GM19023 (cell line): ENCODE data around the gene PIK3CA.

Experiments
- ATAC-seq: cut with Tn5 transposase; IDR thresholded peaks from one replicate; pipeline ENCODE4 v1.9.1; 2021; ENCODE audit warnings: mild to moderate bottlenecking, moderate library complexity; ENCODE audit not compliant: unreplicated experiment

PIK3CA gene

DNA sequence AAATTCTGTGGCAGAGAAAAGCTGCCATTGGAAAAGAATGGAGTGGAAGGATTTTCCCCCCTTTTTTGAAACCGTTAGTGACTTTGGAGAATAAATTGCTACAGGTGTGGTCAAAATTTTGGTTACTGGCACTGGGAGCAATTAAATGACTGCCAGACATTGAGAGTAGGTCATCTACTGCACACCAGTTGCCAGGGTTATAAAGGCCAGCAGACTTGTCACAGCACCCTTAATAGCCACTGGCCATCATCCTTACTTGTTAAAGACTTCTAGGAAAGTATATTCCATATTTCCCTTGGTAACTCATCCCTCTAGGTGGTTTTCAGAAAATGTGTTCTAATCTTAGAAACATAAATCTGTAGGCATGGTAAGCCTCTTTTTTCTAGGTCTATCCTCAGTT, 8.0 kb downstream of the PIK3CA start:
- no peak for ATAC-seq

DNA sequence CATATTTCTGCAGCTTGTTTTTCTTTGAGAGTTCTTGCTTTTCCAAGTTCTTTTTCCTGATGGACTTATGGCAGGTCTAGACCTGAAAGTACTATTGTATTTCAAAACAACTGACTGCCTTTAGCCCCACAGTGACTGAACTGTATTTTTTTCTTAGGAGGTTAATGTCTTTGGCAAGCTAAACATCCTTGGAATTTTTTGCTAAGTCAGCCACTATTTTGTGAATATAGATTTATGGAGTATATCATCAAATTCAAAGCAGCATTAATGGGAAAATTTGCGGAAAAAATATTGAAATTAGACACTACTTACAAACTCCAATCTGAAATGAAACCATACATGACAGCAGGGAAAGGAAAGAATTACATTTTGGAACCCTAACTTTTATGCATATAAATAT, 8.6 kb downstream of the PIK3CA start:
- no peak for ATAC-seq

DNA sequence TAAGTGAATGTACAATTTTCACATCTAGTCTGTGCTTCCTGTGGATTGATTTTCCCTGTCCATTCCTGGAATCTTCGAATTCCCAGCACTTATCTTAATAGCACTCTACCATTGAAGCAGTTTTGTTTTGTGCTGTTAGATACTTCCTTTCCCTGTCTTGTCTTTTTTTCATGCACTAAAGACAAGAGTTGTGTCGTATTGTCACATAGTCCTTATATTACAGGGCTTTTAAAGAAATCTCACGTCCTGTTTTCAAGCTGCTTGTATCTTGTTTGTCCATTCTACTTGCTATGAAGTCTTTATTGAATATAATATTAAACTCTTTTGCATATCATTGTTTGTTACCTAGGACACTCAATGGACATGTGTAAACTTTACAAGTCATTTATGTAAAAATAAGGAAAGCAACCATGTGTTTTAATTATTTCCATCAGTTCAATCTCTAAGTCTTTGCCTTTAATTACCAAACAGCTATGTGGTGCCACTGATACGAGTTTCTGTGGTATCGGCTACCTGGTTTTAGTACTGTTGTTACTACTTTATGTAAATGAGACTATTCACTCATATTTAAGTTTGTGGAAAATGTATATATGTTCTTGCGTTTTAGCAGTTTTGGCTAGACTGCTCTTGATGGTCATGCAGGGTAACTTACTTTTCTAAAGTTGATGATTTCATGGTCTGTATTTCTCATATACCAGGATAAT, 10.3 kb downstream of the PIK3CA start:
- ATAC-seq = peak; percentile 63

DNA sequence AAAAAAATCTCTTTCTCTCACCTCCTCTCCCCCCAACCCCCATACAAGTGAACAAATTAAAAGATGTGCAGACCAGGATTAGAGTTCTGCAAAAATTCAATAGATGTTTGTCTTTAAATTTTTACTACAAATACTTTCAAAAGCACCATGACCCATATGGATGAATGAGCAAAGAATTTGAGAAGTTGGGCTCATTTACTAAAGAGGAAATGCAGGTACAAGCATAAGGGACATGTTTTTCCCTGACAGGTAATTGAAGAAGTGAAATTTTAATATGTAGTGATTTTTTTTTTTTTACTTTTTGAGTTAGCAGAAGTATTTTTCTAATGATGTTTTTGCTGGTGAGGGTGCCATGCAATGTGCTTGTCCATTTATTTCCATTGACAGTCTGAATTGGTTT, 15.3 kb downstream of the PIK3CA start:
- no peak for ATAC-seq

DNA sequence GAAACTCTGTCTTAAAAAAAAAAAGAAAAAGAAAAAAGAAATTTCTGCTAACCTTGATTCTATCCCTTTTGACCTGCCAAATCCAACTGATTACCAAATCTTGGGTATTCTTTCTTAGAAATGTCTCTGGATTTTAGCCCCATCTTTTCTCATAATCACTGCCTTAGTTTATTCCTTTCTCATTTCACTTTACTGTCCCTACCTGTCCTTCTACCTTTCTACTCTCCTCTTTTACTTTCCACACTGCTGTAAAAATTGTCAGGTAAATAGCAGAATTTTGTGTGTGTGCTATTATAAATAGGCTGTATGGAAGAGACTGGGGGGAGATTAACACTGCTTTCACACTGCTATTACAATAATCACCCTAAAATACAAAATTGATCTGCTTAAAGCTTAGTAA, 16.7 kb downstream of the PIK3CA start:
- no peak for ATAC-seq

DNA sequence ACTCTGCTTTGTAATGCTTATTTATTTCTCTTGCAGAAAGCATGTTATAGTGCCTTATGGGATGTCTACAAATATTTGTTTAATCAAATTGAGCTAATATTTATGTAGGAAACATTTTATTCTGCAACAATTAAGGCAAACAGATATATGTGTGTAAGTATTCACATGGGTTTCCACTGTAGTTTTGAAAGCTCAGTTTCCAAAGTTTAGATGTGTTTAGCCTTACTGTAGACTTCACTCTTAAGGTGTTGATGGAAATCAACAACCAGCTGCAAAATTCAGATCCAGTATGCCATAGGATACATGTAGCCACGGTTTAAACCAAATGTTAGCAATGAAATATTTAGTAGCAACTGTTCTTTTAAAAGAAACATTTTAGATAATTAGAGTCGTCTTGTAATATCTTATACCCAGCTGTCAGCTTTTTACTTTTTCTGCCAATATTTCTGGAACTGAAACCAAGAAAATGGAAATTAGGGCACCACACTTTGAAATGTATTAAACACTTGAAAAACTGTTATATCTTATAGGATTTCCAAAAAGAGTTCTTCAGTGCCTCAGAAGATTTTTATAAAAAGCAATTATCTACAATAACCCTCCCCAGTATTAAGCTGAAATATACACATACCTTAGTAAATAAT, 18.5 kb downstream of the PIK3CA start:
- ATAC-seq = no peak

DNA sequence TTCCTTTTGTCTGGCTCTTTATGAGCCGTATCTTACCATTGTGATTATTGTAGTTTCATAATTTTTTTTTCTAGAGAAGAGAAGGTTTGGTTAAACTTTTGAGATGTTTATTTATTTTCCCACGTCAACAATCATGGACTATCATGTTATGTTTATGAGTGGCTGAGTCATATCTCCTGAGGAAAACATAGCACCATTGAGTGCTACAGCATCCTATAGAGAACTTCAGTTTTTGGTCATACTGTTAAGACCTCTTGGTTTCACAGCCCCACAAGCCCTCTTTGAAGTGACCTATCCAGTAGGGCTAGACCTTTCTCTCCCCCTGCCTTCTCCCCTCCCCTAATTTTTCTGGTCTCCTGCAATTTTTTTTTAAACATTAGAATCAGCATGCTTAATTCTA, 20.8 kb downstream of the PIK3CA start:
- ATAC-seq = no peak

DNA sequence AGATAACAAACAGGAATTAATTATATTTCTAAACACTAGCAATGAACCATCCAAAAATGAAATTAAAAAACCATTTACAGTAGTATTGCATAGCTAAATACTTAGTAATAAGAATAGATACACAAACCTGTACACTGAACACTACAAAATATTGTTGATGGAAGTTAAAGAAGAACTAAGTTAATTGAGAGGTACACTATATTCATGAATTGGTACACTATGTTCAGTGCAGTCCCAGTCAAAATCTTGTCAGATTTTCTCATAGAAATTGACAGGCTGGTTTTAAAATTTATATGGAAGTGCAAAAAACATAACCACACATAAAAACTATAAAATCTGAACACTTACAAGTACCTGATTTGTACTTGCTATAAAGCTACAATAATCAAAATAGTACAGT, 24.4 kb downstream of the PIK3CA start:
- no peak for ATAC-seq

DNA sequence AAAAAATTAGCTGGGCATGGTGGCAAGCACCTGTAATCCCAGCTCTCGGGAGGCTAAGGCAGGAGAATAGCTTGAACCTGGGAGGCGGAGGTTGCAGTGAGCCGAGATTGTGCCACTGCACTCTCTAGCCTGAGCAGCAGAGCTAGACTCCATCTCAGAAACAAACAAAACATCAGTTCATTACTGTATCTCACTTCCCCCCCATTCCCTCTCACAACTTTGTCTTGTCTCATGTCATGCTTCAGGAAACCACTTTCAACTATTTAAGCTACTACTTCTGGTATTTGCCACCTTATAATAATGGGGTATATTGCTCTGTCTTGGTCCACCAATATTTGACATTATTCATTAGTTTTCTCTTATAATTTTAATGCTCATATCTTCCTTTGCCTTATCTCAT, 26.2 kb downstream of the PIK3CA start:
- peak; percentile 55 for ATAC-seq

DNA sequence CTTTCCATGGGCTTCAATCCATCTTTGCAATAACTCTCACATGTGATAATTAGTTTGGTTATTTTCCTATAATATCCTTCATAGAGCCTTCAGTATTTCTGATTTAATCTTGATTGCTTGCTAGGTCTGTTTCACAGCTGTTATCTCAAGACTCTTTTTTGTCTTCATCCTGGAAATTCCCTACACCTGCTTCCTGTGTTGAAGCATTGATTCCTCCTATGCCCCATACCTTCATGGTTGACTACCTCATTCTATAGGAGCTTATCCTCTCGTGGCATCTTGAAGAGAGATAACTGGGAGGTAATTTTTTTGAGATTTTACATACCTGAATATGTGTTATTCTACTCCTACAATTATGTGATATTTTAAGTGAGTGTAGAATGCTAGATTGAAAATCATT, 26.7 kb downstream of the PIK3CA start:
- no peak for ATAC-seq

DNA sequence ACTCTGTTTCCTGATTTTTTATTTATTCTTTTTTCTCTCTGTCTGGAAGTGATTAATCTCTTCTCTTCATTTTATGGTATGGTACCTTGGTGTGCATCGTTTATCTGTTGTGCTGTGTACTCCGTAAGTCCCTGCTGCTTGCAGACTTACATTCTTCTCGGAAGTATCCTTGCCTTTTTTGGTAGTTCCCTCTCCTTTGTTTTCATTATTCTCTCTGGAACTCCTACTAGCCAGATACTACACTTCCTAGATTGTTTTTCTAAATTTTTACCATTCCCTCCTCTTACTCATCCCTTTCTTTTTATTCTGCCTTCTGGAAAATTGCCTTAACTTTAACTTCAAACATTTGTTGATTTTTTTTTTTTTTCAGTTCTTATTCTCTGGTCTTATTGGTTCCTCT, 27.2 kb downstream of the PIK3CA start:
- ATAC-seq = no peak

DNA sequence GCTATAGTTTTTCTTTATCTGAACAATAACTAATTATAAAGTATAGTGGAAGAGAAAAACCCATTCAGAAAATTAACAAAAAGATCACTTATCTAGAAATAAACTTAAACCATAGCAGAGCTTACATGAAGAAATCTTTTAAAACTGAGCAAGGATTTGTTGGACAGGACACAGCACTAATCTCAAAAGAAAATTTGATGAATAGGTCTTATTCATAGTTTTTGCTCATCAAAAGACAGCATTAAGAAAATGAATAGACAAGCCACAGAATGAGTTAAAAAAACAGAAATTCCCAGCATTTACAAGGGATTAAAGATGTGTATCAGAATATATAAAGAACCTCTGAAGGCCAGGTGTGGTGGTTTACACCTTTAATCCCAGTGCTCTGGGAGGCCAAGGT, 29.5 kb downstream of the PIK3CA start:
- no peak for ATAC-seq

DNA sequence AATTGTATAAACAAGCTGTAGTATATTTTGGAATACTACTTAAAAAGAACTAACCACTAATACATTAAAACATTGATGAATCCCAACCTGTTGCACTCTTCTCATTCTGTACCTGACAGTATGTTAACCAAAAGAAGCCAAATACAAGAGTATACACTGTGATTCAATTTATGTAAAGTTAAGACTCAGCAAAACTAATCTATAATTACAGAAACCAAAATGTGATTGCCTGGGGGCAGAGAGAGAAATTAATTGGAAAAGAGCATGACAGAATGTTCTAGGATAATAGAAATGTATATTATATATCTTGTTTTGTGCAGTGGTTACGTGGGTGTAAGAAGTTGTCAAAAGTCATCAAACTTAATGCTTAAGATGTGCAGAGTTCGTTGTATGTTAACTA, 31.1 kb downstream of the PIK3CA start:
- no peak for ATAC-seq

DNA sequence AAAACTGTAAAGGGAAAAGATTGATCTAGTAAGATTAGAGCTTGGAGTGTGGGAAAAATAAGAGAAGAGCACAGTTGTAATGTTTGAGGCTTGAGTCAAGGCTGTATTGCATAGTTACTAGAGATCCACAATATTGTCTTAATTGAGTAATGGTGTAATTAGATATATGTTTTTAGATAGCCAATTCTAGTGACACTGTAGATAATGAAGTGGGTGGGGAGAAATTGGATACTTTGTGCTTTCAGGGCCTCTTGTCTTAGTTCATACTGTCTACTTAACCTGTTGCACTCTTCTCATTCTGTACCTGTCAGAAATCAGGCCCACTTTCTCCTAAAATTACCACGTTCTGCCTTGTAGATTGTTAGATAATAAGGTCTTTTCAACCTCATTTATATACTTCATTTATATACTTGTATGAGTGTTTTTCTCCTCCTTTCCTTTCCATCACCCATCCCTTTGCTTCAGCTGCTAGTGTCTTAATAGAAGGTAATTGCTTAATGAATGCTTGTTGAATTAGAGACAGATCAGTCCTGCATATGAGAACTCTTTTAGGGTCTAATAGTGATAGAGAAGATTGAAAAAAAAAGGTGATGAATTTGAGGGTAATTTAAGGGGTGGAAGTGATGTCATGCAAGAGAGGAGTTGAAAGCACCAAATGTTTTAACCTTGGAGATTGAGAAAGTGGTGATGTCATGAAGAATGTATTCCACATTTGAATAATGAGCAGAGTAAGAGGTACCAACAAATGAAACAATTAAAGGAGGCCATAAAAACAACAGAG, 32.0 kb downstream of the PIK3CA start:
- no peak for ATAC-seq

DNA sequence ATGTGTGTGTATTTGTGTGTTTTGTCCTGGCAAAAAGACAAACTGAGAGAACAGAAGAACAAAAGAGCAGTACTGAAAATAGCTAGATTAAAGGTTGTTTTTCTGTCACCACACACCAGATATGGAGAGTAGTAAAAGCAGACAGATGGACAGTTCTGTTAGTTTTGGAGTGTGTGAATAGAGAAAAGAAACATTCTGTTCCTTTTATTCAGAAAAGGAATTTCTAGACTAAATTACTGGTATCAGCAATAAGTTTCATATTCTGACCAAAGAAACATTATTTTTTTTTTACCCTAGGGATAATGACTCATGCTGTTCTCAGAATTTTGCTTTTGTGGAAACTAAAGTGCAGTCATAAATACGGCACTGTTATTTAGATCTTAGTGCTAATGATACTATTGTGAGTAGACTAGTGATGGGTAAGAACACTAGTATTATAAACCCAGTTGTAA, 32.9 kb downstream of the PIK3CA start:
- no peak for ATAC-seq

DNA sequence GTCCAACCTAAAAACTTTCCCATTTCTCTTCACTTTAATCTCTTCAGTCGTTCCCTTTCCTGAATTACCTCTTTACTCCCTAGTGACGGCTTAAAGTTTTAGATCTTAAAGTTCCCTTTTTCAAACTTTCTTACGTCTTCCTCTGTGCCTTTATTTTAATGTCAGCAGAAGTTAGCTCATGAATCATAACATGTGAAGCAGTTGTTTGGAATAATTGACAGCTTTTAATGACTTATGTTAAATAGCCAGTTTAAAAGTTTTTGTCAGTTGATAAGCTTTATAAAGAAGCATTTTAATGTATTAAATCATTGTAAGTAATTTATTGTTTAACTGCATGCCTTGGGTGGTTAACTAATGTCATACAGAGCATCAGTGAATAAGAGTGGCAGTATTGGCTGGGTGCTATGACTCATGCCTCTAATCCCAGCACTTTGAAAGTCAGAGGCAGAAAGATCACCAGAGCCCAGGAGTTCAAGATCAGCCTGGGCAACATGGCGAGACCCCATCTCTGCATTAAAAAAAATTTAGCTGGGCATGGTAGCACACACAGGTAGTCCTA, 33.9 kb downstream of the PIK3CA start:
- no peak for ATAC-seq

DNA sequence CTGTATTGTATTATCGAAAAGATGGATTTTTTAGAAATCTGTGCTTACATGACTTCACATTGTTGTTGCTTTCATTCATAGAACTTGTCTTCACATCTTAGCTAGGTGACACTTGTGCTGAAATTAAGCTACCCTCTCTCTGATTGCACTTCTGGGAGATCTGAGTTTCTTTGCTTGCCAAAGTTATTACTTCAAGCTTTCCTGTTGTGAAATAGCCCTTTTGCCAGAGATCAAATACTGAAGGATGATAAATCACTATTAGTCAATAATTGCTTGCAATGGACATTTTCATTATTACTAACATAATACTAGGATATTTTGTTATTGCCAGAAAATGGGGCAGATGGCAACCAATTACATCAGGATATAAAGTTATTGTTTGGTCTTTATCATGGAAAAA, 34.7 kb downstream of the PIK3CA start:
- no peak for ATAC-seq

DNA sequence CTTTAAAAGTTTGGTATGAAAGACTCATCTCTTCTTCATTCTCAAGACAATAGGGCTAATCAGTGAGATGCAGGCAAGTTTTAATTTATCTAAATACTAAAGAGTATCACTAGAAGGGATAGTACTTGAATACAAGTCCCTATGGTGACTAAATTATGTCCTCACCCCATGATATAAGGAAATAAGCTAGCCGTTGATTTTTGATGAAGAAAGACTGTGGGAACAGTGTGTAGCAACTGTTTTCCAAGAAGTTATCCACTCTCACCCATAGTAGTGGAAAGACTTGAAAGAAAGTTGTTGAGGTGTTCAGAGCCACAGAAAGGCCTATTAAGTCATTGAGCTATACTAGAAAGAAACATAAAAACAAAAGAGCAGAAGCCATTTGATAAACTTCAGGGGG, 36.7 kb downstream of the PIK3CA start:
- no peak for ATAC-seq

DNA sequence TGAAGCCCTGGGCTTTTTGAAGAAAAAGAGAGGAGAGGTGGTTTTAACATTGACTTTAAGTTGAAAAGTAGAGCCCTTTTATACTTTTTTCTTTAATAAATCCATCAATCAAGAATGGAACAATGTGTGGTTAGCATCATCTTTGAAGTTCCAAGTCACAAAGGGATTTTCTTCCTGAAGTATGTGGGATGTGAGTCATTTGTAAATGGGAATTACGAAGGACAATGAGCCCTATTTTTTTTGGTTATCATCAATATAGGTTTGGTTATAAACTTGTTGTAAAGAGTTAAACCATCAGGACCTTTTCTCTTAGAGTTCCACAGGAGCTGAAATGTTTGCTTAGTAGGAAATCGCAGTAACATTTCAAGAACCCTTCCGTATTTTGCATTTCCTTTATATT, 38.3 kb downstream of the PIK3CA start:
- no peak for ATAC-seq

DNA sequence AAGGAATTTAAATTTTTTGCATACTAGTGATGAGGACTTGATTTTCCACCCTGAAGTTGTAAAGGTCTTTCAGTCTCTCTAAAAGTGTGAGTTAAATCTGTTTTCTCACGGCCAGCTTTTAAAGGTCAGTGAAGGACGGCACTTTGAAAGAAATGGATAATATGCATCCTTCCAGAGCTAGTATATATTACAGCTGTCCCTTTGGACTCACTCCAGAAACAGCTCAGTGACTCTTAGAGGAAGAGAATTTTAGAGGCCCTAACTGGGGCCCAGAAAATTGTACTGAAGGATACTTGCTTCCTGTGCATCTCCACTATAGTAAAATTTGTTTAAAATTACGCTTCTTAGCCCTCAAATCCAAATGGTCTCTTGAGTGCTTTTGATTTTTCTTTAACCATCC, 41.6 kb downstream of the PIK3CA start:
- ATAC-seq = no peak

DNA sequence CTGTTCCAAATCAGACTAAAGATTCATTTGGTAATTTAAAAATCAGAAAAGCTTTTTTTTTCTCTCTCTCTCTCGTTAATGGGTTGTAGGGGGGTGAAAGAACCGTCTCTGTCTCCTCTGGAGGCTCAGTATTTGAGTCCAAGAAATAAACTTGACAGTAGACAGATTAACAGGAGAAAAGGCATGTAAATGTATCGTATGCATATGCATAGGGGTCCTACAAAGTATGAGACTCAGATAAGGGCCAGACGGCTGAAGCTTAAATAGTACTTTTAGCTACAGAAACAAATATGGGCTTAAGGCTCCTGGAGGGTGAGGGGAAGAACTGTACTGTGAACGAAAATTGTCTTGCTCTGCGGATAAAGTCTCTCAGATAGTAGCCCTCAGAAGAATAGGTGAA, 42.4 kb downstream of the PIK3CA start:
- ATAC-seq = no peak

DNA sequence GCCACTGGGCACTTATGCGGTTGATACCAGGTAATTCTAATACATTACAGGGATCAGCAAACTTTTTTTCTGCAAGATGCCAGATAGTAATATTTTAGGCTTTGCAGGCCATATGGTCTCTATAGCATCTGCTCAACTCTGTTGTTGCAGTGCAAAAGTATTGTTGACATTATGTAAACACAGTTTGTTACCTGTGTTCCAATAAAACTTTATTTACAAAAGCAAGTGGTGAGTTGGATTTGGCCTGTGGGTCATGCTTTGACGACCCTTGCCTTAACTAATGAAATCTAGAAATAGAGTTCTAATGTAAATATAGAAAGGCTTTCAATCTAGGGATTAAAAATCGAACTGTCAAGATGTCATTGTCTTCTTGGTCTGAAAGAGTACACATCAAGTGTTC, 44.4 kb downstream of the PIK3CA start:
- no peak for ATAC-seq
